Measurements from ENCODE around the gene BIK.

Gene BIK

DNA sequence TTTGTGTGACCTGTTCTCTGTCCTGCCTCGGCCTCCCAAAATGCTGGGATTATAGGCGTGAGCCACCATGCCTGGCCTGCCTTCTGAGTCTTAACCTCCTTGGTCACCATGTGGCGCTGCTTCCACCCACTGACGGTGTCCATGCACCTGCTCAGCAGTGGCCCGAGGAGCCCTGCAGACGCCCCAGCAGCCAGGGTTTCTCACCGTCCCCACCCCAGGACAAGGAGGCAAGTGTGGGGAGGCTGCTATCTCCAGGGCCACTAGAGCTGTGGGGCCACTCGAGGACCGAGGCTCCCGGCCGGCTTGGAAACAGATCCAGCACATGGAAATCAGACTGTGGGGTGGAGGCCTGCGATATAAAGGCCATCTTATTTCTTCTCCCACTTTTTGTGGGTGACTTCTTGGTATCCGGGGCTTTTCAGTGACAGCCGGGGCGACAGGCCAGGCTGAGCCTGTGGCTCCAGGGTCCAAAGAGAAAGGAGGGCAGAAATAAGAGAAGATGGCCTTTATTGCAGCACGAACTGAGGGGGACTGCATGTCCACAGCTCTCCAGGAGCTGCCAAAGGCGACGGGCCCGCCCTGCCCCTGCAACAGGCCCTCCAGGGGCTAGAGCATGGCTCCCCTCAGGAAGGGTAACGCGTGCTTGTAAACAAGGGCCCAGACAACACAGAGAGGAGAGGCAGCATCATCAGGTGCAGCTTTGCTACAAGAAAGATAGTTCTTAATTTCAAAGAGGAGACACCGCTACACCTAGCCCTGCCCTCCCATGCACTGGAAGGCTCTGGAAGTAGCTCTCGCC, 55.8 kb downstream of the BIK start:
- ATAC-seq (replicated peaks), result no peak
- no peak for DNase-seq
- H3K36me3 Mint-ChIP-seq (ENCODE audit: insufficient read depth), result no peaks in the 10 kb centered on the region
- peak overlapping the region in 1 of 2 donors; percentile 35 for H3K27ac Mint-ChIP-seq
- no peaks in the 10 kb centered on the region for H3K27me3 Mint-ChIP-seq
- peaks cover 0 to 6% of the 10 kb centered on the region in 2 donors for H3K4me1 Mint-ChIP-seq (ENCODE audit: low read depth in 2 of 2)
- no peak overlapping the region for H3K4me3 Mint-ChIP-seq
- no peaks in the 10 kb centered on the region for H3K9me3 Mint-ChIP-seq

DNA sequence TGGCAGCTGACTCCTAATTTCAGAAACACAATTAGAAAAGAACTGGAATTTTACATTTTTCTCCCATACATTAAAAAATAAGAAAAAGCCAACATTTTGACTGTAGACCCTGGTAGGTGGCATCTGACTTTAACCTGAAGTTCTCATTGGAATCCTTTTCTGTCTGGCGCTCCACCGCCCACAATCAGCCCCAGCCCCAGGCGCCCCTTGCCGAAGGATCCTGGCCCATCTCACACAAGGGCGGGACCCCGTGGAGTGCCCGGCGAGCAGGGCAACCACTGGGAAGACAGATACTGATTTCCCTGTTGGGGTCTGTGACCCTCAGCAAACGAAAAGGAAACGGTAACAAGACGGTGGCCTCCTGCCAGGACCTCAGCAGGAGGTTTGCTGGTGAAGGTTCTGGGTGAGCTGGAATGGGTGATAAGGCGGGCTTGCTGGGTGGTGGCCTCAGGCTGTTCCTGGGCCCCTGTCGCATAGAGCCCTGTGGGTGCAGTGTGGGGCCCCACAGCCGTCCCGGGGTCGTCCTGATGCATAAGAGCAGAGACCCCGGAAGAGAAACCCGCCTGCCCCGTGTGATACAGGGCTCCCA, 56.5 kb downstream of the BIK start:
- no peaks in the 10 kb centered on the region for H3K27me3 Mint-ChIP-seq
- no peaks in the 10 kb centered on the region for H3K9me3 Mint-ChIP-seq
- H3K4me1 Mint-ChIP-seq (ENCODE audit: low read depth in 2 of 2), result peaks cover 0 to 6% of the 10 kb centered on the region in 2 donors
- ATAC-seq (replicated peaks) (no peak), DNase-seq (no peak)
- no peak overlapping the region for H3K27ac Mint-ChIP-seq
- no peak overlapping the region for H3K4me3 Mint-ChIP-seq
- no peaks in the 10 kb centered on the region for H3K36me3 Mint-ChIP-seq (ENCODE audit: insufficient read depth)

DNA sequence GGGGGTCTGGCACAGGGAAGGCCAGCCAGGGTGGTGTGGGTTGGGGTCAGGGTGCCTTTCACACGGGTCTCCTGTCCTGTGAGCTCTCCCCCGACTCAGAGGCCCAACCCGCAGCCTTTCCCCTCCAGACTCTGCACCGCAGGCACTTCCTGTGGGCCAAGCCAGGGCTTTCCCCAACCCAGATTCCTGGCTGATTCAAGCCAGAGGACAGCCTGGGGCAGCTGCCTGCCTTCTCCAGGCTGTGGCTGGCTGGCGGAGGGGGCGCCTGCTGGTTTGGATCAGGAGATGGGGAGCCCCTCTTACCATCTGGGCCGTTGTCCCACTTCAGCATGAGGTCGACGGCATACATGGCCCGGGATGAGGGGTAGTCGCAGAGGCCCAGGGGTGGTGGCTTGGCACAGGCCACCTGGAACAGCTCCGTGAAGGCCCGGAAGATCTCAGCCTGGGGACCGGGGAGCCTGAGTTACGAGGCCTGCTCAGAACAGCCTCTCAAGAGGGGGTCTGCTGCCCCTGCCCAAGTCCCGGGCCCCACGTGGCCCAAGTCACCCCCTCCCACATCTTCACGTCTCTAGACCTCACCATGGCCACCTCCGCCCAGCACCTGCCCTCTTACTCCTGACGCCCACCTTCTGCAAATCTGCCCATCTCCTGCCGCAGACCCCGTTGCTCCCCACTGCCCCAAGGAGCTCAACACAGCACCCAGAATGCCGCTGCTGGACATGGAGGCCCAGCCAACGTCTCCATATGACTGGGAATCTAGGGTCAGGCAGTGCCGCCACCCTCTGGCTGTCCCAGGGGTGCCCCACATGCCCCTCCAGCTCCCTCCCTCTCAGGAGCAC, 58.1 kb downstream of the BIK start:
- no peak overlapping the region for H3K4me3 Mint-ChIP-seq
- peak overlapping the region in 1 of 2 donors; percentile 44 for H3K27ac Mint-ChIP-seq
- no peaks in the 10 kb centered on the region for H3K27me3 Mint-ChIP-seq
- peaks cover 5% of the 10 kb centered on the region for H3K36me3 Mint-ChIP-seq (ENCODE audit: insufficient read depth)
- H3K9me3 Mint-ChIP-seq, result no peaks in the 10 kb centered on the region
- peaks cover 0 to 6% of the 10 kb centered on the region in 2 donors for H3K4me1 Mint-ChIP-seq (ENCODE audit: low read depth in 2 of 2)
- no peak for ATAC-seq (replicated peaks)
- no peak for DNase-seq

DNA sequence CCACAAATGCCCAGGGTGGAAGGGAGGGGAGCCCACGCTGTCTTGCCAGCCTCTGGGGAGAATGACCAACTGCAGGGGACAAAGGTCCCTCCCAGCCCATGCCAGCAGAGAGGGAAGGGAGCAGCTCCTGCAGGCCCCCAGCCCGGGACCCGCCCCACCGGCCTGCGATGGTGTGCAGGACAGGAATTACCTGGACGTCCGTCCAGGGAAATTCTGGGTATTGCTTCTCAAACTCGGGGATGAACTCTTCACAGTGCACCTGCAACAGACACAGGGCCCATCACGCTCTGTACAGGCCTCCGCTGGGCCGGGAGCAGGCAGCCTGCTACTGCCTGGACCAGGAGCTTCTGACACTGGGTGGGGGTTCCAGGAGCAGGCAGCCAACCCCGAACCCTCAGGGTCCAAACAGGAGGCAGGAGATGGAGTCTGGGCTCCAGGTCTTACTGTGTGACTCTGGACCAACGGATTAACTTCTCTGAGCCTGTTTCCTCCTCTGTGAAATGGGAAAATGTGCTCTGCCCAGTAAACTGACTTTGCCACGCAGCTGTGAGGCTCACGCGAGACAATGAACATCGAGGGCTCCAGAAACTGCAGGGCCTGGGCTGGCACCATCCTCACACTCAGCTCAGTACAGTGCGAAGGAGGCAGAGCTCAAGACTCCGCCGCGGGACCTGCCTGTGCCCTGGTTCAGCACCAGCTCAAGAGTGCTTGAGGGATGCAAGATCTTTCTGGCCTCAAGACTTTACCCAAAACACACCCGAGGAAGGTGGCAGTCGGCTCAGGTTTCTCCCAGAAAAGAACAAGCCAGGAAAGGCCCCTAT, 59.0 kb downstream of the BIK start:
- no peaks in the 10 kb centered on the region for H3K9me3 Mint-ChIP-seq
- ATAC-seq (replicated peaks), result no peak
- H3K4me1 Mint-ChIP-seq (ENCODE audit: low read depth in 2 of 2), result peaks cover 0 to 2% of the 10 kb centered on the region in 2 donors
- no peak for DNase-seq
- H3K4me3 Mint-ChIP-seq, result no peak overlapping the region
- no peaks in the 10 kb centered on the region for H3K27me3 Mint-ChIP-seq
- H3K36me3 Mint-ChIP-seq (ENCODE audit: insufficient read depth), result peaks cover 5% of the 10 kb centered on the region
- peak overlapping the region in 1 of 2 donors; percentile 44 for H3K27ac Mint-ChIP-seq

DNA sequence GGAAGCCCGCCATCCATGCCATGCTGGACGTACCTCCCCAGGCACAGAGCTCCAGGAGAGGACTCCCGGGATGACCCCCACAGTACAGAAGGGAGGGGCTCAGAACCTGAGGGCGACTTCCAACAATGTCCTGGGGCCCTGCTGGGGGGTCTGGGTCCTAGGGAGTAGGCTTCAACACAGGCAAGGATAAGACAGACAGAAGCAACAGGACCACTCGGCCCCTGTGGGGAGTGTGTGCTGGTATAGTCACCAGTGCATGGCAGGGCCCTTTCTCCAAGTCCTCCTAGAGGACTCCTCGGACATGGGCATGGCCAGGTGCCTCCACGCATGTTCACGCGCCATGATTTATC, 59.6 kb downstream of the BIK start:
- H3K27me3 Mint-ChIP-seq, result no peaks in the 10 kb centered on the region

DNA sequence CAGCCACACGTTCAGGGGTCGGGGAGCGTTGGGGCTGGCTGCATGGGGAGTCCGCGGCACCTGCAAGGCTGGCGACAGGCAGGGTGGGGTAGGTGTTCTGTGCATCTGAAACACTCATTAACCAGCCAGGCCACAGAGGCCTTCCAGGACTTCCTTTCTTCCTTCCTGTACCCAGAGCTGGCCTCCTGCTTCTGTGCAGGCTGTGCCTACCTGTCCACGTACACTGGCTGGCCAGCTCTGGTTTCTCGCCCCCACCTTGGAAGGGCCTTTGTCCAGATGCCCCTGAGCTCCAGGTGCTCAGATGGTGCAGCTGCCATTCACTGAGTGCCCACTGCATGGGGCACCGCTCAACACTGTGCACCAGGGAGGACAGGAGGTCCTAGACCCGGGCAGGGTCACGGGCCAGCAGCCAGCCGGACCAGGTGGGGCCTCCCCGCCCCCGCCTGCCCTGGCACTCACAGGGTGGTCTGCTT, 60.5 kb downstream of the BIK start:
- no peaks in the 10 kb centered on the region for H3K27me3 Mint-ChIP-seq
- DNase-seq, result no peak

More for the DNA sequence above, 59.6 kb downstream of the BIK start:
- Mint-ChIP-seq H3K4me1 (ENCODE audit: low read depth in 2 of 2) (no peaks in the 10 kb centered on the region), H3K9me3 (no peaks in the 10 kb centered on the region), H3K36me3 (ENCODE audit: insufficient read depth) (peaks cover 5% of the 10 kb centered on the region), H3K4me3 (no peak overlapping the region), H3K27ac (no peak overlapping the region)
- DNase-seq (no peak), ATAC-seq (replicated peaks) (no peak)

DNA sequence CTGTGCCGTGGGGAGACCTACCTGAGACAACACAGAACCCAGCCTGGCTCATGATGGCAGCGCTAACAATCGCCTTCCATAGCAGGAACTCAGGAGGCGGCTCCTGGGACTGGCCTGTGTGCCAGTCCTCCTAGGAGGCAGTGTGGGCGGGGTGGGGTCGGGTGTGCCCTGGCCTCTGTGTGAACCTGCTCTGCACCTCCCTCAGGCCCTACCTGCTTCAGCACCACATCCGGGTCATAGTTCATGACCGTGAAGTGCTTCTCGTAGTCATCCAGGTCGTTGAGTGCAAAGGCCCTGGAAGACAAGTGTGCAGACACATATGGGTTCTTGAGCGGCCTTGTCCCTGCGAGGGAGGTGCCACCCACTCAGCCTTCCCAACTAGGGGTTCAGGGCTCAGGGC, 61.1 kb downstream of the BIK start:
- Mint-ChIP-seq H3K27me3 (no peaks in the 10 kb centered on the region), H3K27ac (no peak overlapping the region), H3K9me3 (no peaks in the 10 kb centered on the region), H3K36me3 (ENCODE audit: insufficient read depth) (peaks cover 8% of the 10 kb centered on the region), H3K4me3 (no peak overlapping the region), H3K4me1 (ENCODE audit: low read depth in 2 of 2) (no peaks in the 10 kb centered on the region)
- DNase-seq (no peak), ATAC-seq (replicated peaks) (no peak)

More for the DNA sequence above, 60.5 kb downstream of the BIK start:
- Mint-ChIP-seq H3K36me3 (ENCODE audit: insufficient read depth) (peaks cover 6% of the 10 kb centered on the region), H3K27ac (no peak overlapping the region), H3K4me3 (no peak overlapping the region), H3K9me3 (no peaks in the 10 kb centered on the region), H3K4me1 (ENCODE audit: low read depth in 2 of 2) (no peaks in the 10 kb centered on the region)
- ATAC-seq (replicated peaks), result no peak

DNA sequence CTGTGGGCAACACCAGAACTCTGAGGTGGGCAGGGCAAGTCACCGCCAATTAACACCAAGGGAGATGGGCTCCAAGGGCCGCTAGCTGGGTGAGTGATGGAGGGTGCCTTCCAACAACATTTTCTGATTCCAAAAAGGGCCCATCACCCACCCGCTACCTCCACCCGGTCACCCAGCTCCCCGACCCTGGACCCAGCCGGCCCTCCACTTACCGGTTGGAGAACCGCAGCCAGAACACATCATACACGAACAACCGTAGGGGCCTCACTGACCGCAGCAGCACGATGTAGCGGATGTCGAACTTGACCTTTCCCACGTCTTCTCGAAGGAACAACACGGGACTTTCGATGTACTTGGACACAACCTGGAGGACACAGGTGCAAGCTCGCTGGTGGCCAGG, 61.6 kb downstream of the BIK start:
- no peaks in the 10 kb centered on the region for H3K27me3 Mint-ChIP-seq
- H3K36me3 Mint-ChIP-seq (ENCODE audit: insufficient read depth), result peaks cover 8% of the 10 kb centered on the region
- no peak overlapping the region for H3K27ac Mint-ChIP-seq
- ATAC-seq (replicated peaks) (no peak), DNase-seq (no peak)
- H3K9me3 Mint-ChIP-seq, result no peaks in the 10 kb centered on the region
- no peak overlapping the region for H3K4me3 Mint-ChIP-seq
- H3K4me1 Mint-ChIP-seq (ENCODE audit: low read depth in 2 of 2), result no peaks in the 10 kb centered on the region

DNA sequence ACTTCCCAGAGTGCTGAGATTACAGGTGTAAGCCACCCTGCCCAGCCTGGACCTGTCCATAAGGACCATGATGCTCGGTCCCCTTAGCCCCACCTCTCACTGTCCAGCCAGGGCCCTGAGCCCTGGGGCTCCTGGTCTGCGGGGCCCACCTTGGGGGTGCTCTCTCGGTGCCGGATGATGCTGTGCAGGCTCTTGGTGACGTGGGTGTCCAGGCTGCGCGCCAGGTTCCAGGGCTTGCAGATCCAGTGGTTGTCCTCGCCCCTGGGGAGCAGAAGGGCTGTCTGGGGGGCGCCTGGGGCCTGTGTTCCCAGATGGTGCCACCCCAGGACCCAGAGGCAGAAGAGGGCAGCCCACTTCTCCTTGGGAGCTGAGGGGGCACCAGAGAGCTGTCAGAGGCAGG, 63.0 kb downstream of the BIK start:
- H3K27me3 Mint-ChIP-seq, result no peaks in the 10 kb centered on the region
- DNase-seq (no peak), ATAC-seq (replicated peaks) (no peak)
- H3K27ac Mint-ChIP-seq, result no peak overlapping the region
- H3K4me3 Mint-ChIP-seq, result no peak overlapping the region
- H3K36me3 Mint-ChIP-seq (ENCODE audit: insufficient read depth), result peaks cover 8% of the 10 kb centered on the region
- H3K9me3 Mint-ChIP-seq, result no peaks in the 10 kb centered on the region
- H3K4me1 Mint-ChIP-seq (ENCODE audit: low read depth in 2 of 2), result no peaks in the 10 kb centered on the region

DNA sequence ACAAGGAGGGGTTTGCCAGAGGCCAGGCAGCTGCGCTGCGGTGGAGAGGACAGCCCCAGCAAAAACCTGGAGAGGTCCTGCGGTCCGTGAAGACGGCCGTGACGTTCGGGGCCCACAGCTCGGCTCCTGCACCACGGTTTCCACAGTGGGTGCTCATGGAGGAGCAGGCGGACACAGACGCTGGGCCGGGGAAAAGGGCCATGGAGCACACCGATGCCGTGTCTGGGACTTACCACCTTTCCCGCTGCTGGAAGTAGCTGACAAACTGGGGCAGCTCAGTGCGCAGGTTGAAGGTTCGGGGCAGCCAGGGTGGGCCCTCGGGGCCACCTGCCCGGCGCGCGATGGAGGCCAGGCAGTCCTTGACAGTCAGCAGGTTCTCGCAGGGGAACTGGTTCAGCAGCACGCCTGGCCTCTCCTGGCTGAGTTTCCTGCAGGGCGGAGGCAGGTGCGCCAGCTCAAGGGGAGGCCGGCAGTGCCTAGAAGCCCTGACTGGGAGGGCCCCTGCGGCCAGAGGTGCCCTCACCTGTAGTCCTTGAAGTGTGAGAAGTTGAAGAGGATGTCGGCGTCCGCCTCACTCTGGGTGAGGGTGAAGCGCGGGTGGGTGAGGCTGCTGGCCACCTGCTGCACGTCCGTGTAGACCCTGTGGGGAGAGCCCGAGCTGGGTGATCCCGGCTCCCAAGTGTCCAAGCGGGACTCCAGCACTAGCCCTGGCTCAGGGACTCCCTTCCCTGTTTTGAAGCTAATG, 63.6 kb downstream of the BIK start:
- Mint-ChIP-seq H3K9me3 (no peaks in the 10 kb centered on the region), H3K4me3 (no peak overlapping the region), H3K27ac (no peak overlapping the region), H3K4me1 (ENCODE audit: low read depth in 2 of 2) (no peaks in the 10 kb centered on the region), H3K27me3 (no peaks in the 10 kb centered on the region), H3K36me3 (ENCODE audit: insufficient read depth) (peaks cover 12% of the 10 kb centered on the region)
- ATAC-seq (replicated peaks) (no peak), DNase-seq (no peak)

DNA sequence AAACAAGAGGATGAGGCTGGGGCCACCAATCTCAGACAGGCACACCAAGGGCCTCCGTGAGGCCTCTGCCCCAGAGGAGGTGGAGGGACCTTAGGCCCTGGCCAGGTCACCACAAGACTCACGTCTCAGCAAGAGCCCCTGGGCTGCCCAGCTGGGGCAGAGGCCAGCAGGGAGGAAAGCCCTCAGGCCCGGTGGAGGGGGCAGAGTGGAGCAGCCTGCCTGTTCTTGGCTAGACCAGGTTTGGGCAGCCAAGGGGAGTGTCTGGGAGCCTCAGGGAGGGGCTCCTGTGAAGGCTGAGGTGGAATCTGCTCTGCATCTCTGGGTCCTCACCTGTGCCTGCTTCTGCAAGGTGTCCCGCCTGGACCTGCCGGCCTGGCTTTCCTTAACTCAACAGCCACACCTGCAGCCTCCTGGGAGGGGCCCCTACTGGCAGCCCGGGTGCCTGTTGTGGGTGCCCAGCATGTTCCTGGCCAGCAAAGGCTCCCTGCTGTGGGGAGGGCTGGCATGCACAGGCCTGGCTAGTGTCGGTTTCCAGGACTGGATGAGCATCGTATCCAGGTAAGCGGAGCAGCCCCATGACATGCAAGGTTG, 64.5 kb downstream of the BIK start:
- Mint-ChIP-seq H3K4me3 (no peak overlapping the region), H3K27ac (no peak overlapping the region), H3K27me3 (no peaks in the 10 kb centered on the region), H3K4me1 (ENCODE audit: low read depth in 2 of 2) (no peaks in the 10 kb centered on the region), H3K9me3 (no peaks in the 10 kb centered on the region), H3K36me3 (ENCODE audit: insufficient read depth) (peaks cover 12% of the 10 kb centered on the region)
- no peak for ATAC-seq (replicated peaks)
- no peak for DNase-seq

DNA sequence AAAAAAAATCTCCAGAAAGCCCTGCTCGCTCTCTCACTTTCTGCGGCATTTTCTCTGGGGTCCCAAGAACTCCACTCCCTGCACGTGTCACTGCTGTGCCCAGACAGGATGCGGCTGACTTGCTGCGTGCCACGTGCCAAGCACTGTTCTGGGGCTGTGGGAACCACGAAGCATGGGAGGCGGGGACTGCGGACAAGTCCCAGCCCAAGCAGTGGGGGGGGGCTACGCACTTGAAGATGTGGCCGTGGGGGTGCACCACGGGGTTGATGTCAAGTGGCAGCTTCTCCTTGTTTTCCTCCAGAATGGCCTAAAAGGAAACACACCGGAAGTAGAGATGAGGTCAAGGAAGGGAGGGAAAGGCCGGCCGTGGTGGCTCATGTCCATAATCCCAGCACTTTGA, 65.5 kb downstream of the BIK start:
- DNase-seq (no peak), ATAC-seq (replicated peaks) (no peak)
- peak overlapping the region in 1 of 2 donors; percentile 12 for H3K27ac Mint-ChIP-seq
- H3K27me3 Mint-ChIP-seq, result no peaks in the 10 kb centered on the region
- H3K4me3 Mint-ChIP-seq, result no peak overlapping the region
- no peaks in the 10 kb centered on the region for H3K9me3 Mint-ChIP-seq
- peaks cover 12% of the 10 kb centered on the region for H3K36me3 Mint-ChIP-seq (ENCODE audit: insufficient read depth)
- H3K4me1 Mint-ChIP-seq (ENCODE audit: low read depth in 2 of 2), result no peaks in the 10 kb centered on the region
